Nephron progenitor cell (in vitro differentiated cells): ENCODE data around the gene C1orf35.
A peak's percentile ranks its signal among the peaks of the same experiment; 100 is the strongest.

ENCODE experiments used
- DNase-seq: peaks from one replicate; pipeline ENCODE4 v3.0.0; 2021
- H3K27ac Mint-ChIP-seq: 2 replicates; pipeline ENCODE4 v1.8.0; 2021; ENCODE audit warnings: mild to moderate bottlenecking, moderate library complexity, mixed read lengths
- H3K27me3 Mint-ChIP-seq: 2 replicates; pipeline ENCODE4 v1.8.0; 2021; ENCODE audit warnings: mild to moderate bottlenecking, low read depth, mixed read lengths; ENCODE audit not compliant: poor library complexity
- H3K36me3 Mint-ChIP-seq: 2 replicates; pipeline ENCODE4 v1.8.0; 2021; ENCODE audit warnings: low read depth, mixed read lengths
- H3K4me1 Mint-ChIP-seq: 2 replicates; pipeline ENCODE4 v1.8.0; 2021; ENCODE audit warnings: mixed read lengths
- H3K4me3 Mint-ChIP-seq: 2 replicates; pipeline ENCODE4 v1.8.0; 2021; ENCODE audit warnings: mild to moderate bottlenecking, moderate library complexity, mixed read lengths
- H3K9me3 Mint-ChIP-seq: 2 replicates; pipeline ENCODE4 v1.8.0; 2021; ENCODE audit warnings: mild to moderate bottlenecking, moderate library complexity, mixed read lengths
- TF ChIP-seq, protein P1 (sequence below): fragments of 200-600 bp; sonication (generic); IDR thresholded peaks from 2 replicates; pipeline ENCODE4 v1.5.0; 2021; ENCODE audit warnings: antibody characterized with exemption

C1orf35 gene

DNA sequence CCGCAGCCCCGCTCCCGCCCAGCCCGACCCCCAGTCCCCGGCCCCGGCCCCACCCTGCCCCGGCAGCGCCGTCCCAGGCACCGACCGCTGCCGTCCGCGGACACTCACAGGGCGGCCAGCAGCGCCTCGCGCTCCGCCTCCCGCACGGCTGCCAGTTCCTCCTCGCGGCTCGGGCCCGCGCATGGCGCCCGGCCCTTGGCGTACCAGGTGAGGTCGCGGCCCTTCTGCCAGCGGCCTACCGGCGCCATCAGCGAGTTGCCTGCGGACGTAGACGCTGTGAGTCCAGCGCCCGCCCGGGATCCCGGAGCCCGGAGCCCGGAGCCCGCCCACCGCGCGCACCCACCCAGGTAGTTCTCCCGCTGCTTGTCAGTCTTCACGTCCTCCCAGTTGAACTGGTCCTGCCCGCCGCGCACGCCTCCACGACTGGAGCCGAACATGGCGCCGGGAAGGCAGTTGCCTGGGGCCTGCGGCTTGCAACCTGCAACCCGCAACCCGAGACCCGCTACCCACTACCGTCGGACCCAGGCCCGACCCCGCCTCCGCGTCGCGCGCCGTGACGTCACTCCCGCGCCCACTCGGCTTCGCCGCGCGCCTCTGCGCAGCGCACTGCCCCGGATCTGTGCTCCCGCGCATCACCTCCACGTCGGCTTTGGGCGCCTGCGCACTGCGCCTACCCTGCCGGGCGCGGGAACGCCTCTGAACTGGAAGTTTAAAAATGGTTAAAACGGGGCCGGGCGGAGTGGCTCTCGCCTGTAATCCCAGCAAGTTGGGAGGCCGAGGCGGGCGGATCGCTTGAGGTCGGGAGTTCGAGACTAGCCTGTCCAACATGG, at the start of gene C1orf35:
Gene C1orf35, minus strand, starts transcription at position 535 of the 830 bp plus-strand sequence. Its CDS starts 98 bp downstream, at position 437.
- no peaks in the 10 kb centered on the region for H3K9me3 Mint-ChIP-seq
- H3K27me3 Mint-ChIP-seq, result peaks cover 2% of the 10 kb centered on the region
- H3K4me1 Mint-ChIP-seq, result peaks cover 28% of the 10 kb centered on the region
- peaks cover 19% of the 10 kb centered on the region for H3K36me3 Mint-ChIP-seq
- H3K27ac Mint-ChIP-seq, result peak within 1 kb of the TSS; percentile 95
- TF ChIP-seq, protein P1, sequence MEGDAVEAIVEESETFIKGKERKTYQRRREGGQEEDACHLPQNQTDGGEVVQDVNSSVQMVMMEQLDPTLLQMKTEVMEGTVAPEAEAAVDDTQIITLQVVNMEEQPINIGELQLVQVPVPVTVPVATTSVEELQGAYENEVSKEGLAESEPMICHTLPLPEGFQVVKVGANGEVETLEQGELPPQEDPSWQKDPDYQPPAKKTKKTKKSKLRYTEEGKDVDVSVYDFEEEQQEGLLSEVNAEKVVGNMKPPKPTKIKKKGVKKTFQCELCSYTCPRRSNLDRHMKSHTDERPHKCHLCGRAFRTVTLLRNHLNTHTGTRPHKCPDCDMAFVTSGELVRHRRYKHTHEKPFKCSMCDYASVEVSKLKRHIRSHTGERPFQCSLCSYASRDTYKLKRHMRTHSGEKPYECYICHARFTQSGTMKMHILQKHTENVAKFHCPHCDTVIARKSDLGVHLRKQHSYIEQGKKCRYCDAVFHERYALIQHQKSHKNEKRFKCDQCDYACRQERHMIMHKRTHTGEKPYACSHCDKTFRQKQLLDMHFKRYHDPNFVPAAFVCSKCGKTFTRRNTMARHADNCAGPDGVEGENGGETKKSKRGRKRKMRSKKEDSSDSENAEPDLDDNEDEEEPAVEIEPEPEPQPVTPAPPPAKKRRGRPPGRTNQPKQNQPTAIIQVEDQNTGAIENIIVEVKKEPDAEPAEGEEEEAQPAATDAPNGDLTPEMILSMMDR, result no peak
- H3K4me3 Mint-ChIP-seq, result peak within 1 kb of the TSS; percentile 92
- peak; percentile 97 for DNase-seq

DNA sequence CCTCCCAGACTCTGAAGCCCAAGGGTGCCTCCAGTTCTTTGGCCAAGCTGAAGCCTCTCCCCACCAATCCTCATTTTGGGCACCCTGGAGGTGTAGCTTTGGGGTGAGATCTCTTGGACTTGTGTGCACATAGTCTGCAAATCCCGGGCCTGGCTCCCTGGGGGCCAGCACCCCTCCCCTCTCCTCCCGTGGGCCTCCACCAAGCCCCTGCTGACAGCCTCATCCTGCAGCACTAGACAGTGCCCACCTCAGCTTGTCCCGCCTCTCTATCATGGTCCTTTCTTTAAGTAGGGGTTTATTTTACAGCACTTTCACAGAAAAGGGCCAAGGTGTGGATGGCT, 49.8 kb upstream of the C1orf35 start:
- no peak for DNase-seq
- Mint-ChIP-seq H3K27me3 (no peaks in the 10 kb centered on the region), H3K9me3 (no peaks in the 10 kb centered on the region), H3K27ac (peak overlapping the region; percentile 48), H3K4me1 (peaks cover 16% of the 10 kb centered on the region), H3K36me3 (no peaks in the 10 kb centered on the region), H3K4me3 (no peak overlapping the region)
- TF ChIP-seq, protein P1, result no peak

DNA sequence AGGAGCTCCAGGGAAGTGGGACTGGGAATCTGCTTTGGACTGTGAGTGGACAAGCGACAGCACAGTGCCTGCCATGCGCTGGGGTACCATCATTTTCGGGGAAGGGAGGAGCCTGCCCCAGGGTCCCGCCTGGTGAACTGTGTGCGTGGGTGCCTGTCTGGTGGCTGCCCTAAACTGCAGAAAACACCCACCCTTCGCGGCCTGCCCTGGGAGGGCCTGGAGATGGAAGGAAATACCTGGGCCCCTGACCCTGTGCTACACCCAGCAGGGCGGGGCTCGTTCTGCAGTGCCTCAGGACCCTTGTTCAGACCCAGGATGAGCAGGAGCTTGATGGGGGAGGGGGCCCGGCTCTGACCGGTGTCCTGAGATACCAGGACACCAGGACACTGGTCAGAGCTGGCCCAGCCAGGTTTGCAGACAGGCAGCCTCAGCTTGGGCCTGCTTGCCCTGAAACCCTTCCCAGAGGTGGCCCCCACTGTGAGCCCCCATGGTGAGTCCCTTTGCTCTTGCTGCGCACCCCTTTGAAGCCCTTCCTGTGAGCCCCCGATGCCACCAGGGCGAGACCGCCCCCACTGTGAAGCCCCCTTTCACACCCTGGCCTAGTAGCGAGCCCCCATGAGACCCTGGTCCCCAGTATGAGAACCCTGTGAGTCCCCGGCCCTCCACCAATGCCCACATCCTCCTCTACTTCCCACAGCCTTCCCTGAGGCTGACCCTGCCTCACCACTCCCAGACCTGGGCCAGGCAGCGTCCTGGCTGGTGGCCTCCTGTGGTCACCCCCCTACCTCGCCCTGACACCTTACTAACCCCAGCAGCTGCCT, 49.2 kb upstream of the C1orf35 start:
- Mint-ChIP-seq H3K27me3 (no peaks in the 10 kb centered on the region), H3K4me3 (no peak overlapping the region), H3K36me3 (no peaks in the 10 kb centered on the region), H3K9me3 (no peaks in the 10 kb centered on the region), H3K4me1 (peaks cover 16% of the 10 kb centered on the region), H3K27ac (peak overlapping the region; percentile 48)
- TF ChIP-seq, protein P1, result no peak
- DNase-seq, result no peak

GRCh38 chr1:228151180-228151925, 48.2 kb upstream of the C1orf35 start:
- no peaks in the 10 kb centered on the region for H3K9me3 Mint-ChIP-seq
- no peaks in the 10 kb centered on the region for H3K27me3 Mint-ChIP-seq
- H3K4me3 Mint-ChIP-seq, result no peak overlapping the region
- H3K27ac Mint-ChIP-seq, result peak overlapping the region; percentile 94
- H3K4me1 Mint-ChIP-seq, result peaks cover 16% of the 10 kb centered on the region
- TF ChIP-seq, protein P1, result no peak
- no peak for DNase-seq
- H3K36me3 Mint-ChIP-seq, result no peaks in the 10 kb centered on the region

DNA sequence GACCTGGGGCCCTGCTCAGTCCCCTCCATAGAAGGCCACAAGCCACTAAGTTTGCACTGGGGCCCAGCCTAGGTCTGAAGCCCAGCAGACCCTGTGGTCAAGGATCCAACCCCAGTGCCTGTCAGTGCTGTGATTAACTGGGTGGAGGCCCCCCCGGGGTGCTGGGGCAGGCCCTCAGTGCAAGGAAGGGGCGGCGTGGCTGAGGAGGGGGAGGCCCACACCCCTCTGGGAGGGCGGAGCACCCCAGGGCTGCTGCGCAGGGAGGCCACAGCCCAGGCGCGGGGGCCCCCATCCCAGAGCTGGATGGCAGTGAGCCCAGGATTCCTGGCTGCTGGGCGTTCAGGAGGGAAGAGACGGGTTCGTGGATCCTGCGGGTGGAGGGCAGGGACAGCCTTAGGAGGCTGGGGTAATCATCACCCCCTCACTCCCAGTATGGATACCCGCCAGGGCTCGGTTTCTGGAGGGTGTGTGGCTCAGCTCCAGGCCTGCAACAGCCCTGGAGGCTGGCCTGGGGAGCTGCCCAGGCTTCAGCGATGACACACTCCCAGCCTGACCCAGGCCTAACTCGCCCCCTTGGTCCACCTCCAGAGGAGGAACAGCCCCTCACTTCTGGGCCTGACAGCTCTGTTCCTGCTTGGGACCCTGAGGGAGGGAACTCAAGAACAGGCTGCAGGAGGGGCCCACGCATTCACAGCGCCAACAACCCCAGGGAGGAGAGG, 47.5 kb upstream of the C1orf35 start:
- Mint-ChIP-seq H3K4me1 (peaks cover 16% of the 10 kb centered on the region), H3K27ac (no peak overlapping the region), H3K4me3 (no peak overlapping the region), H3K27me3 (no peaks in the 10 kb centered on the region), H3K36me3 (no peaks in the 10 kb centered on the region), H3K9me3 (no peaks in the 10 kb centered on the region)
- TF ChIP-seq, protein P1, result no peak
- no peak for DNase-seq
